HepG2 (cell line): ENCODE measurements around the gene CTDNEP1. TPM values are rescaled to one million over a fixed set of nuclear protein-coding genes. Genes with fewer than 3 reads are reported as not detected.

Experiments used
- HES4 ChIP-seq: sonication (generic); formaldehyde crosslinking; IDR thresholded peaks from 2 replicates; pipeline ENCODE4 v1.9.0; 2021; ENCODE audit warnings: mild to moderate bottlenecking, missing genetic modification reagents, borderline replicate concordance
- HOXD1 ChIP-seq: sonication (generic); formaldehyde crosslinking; IDR thresholded peaks from 2 replicates; pipeline ENCODE4 v1.5.0; 2020; ENCODE audit warnings: missing genetic modification reagents
- KAT8 ChIP-seq: IDR thresholded peaks from 2 replicates; pipeline ENCODE4 v1.6.1; 2016; ENCODE audit warnings: missing genetic modification reagents, missing compliant biosample characterization
- KDM5B ChIP-seq: sonication (generic); formaldehyde crosslinking; IDR thresholded peaks from 2 replicates; pipeline ENCODE4 v1.4.0; 2020; ENCODE audit warnings: missing genetic modification reagents, mild to moderate bottlenecking, borderline replicate concordance
- MAFG ChIP-seq: sonication (generic); formaldehyde crosslinking; IDR thresholded peaks from 2 replicates; pipeline ENCODE4 v1.5.1; 2020; ENCODE audit warnings: mild to moderate bottlenecking, missing genetic modification reagents
- NRL ChIP-seq: sonication (generic); formaldehyde crosslinking; IDR thresholded peaks from 2 replicates; pipeline ENCODE4 v1.5.0; 2020; ENCODE audit warnings: missing genetic modification reagents, mild to moderate bottlenecking, moderate library complexity, borderline replicate concordance
- ONECUT2 ChIP-seq: sonication (generic); formaldehyde crosslinking; IDR thresholded peaks from 2 replicates; pipeline ENCODE4 v1.4.0; 2020; ENCODE audit warnings: missing genetic modification reagents
- PHF8 ChIP-seq: sonication (generic); formaldehyde crosslinking; IDR thresholded peaks from 2 replicates; pipeline ENCODE4 v1.5.0; 2020; ENCODE audit warnings: missing genetic modification reagents
- SATB2 ChIP-seq: sonication (generic); formaldehyde crosslinking; IDR thresholded peaks from 2 replicates; pipeline ENCODE4 v1.5.0; 2020; ENCODE audit warnings: missing genetic modification reagents
- SMAD9 ChIP-seq: sonication (generic); formaldehyde crosslinking; IDR thresholded peaks from 2 replicates; pipeline ENCODE4 v1.5.1; 2020; ENCODE audit warnings: mild to moderate bottlenecking, missing genetic modification reagents
- ZNF251 ChIP-seq: sonication (generic); formaldehyde crosslinking; IDR thresholded peaks from 2 replicates; pipeline ENCODE4 v1.9.0; 2021; ENCODE audit warnings: mild to moderate bottlenecking, missing genetic modification reagents
- ZNF589 ChIP-seq: sonication (generic); formaldehyde crosslinking; conservative IDR thresholded peaks from 2 replicates; pipeline ENCODE4 v1.8.0; 2022; ENCODE audit warnings: mild to moderate bottlenecking, moderate library complexity, missing genetic modification reagents
- ZNF761 ChIP-seq: sonication (generic); formaldehyde crosslinking; conservative IDR thresholded peaks from 2 replicates; pipeline ENCODE4 v1.4.0; 2020; ENCODE audit warnings: mild to moderate bottlenecking, missing genetic modification reagents
- polyA plus RNA-seq, 8 experiments: library from polyadenylated mRNA; depleted of rRNA in 3 of 8; stranded (reverse) in 7 of 8; unstranded in 1 of 8; fragments of >200 nt; fragmentation: Illumina TruSeq in 4 of 8; extraction: Trizol in 4 of 8; gene quantifications; 2 replicates each; pipeline versions ENCODE4 v1.2.1 to v1.2.3, GENCODE V29; 2011 to 2016; ENCODE audit warnings: low read depth in 4 of 8, missing spikeins in 1 of 8, mixed read lengths in 1 of 8; ENCODE audit not compliant: insufficient read depth in 1 of 8
- total RNA-seq, 5 experiments: library from RNA; depleted of rRNA; stranded (reverse); fragments of >200 nt; fragmentation: Illumina TruSeq; extraction: Trizol; gene quantifications; 2 replicates each; pipeline ENCODE4 v1.2.3, GENCODE V29; 2016; ENCODE audit warnings: low read depth in 1 of 5
- TF ChIP-seq, protein P1 (sequence below): fragments of 450-650 bp; IDR thresholded peaks from 2 replicates; pipeline ENCODE4 v1.6.1; 2017
- TF ChIP-seq, protein P2 (sequence below): IDR thresholded peaks from 2 replicates; pipeline ENCODE4 v1.6.1; 2012; ENCODE audit warnings: low read length, improper control_type of control experiment
- TF ChIP-seq, protein P3 (sequence below): sonication (generic); formaldehyde crosslinking; IDR thresholded peaks from 2 replicates; pipeline ENCODE4 v1.8.1; 2023; ENCODE audit warnings: mild to moderate bottlenecking, missing genetic modification reagents, borderline replicate concordance
- TF ChIP-seq, protein P4 (sequence below): sonication (generic); formaldehyde crosslinking; IDR thresholded peaks from one replicate; pipeline ENCODE4 v1.5.1; 2020; ENCODE audit warnings: mild to moderate bottlenecking, missing genetic modification reagents; ENCODE audit errors: not compliant biosample characterization

Gene CTDNEP1
- total and polyA plus RNA-seq, 2 of the 13 experiments (the other 11 are each of a cell fraction or from before 2014, with no cell fraction given): 19.8 to 118 TPM

DNA sequence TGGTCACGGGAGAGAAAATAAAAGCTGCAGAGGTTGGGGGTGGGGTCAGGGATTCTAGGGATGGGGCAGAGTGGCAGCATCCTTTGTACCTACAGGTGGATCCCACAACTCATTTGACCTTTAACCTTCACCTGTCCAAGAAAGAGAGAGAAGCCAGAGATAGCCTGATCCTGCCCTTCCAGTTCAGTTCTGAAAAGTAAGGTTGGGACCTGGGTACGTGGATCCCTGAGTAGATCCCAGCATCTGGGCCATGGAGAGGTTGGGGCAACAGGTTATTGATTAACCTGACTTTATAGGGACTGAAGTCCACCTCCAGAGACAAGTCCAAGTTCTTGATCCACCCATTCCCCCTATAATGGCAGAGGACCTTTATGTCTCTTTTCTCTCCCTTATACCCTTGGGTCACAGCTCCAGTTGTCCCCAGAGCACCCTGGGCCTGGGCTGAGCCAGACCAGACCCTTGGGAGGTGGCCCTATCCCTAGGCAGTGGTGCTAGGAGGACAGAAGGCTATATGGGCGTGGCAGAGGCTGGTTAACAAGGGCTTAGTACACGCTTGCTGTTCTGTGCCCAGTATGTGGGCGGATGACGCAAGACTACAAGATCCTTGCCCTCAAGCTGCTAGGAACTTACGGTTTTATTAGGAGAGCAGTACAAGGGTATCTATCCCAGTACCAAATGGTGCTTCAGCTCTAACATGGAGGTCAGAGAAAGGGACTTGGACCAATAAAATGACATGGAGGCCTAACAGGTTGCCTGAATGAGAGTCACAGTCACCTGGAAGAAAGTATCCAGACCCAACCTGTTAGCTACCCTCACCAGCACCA lies 7.4 kb upstream of the CTDNEP1 start (continued):
- no peak for TF ChIP-seq MAFG (CRISPR knock-in tag)
- TF ChIP-seq HES4 (CRISPR knock-in tag): no peak
- TF ChIP-seq SATB2 (CRISPR knock-in tag): no peak
- no peak for TF ChIP-seq HOXD1
- peak; percentile 54 for TF ChIP-seq ONECUT2
- no peak for TF ChIP-seq ZNF589 (CRISPR knock-in tag)
- TF ChIP-seq, protein P1, sequence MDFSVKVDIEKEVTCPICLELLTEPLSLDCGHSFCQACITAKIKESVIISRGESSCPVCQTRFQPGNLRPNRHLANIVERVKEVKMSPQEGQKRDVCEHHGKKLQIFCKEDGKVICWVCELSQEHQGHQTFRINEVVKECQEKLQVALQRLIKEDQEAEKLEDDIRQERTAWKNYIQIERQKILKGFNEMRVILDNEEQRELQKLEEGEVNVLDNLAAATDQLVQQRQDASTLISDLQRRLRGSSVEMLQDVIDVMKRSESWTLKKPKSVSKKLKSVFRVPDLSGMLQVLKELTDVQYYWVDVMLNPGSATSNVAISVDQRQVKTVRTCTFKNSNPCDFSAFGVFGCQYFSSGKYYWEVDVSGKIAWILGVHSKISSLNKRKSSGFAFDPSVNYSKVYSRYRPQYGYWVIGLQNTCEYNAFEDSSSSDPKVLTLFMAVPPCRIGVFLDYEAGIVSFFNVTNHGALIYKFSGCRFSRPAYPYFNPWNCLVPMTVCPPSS: no peak
- TF ChIP-seq ZNF761 (CRISPR knock-in tag): no peak
- no peak; the same call in 1 of the 2 replicates for TF ChIP-seq NRL (CRISPR knock-in tag)
- no peak for TF ChIP-seq ZNF251 (CRISPR knock-in tag)
- TF ChIP-seq, protein P2, sequence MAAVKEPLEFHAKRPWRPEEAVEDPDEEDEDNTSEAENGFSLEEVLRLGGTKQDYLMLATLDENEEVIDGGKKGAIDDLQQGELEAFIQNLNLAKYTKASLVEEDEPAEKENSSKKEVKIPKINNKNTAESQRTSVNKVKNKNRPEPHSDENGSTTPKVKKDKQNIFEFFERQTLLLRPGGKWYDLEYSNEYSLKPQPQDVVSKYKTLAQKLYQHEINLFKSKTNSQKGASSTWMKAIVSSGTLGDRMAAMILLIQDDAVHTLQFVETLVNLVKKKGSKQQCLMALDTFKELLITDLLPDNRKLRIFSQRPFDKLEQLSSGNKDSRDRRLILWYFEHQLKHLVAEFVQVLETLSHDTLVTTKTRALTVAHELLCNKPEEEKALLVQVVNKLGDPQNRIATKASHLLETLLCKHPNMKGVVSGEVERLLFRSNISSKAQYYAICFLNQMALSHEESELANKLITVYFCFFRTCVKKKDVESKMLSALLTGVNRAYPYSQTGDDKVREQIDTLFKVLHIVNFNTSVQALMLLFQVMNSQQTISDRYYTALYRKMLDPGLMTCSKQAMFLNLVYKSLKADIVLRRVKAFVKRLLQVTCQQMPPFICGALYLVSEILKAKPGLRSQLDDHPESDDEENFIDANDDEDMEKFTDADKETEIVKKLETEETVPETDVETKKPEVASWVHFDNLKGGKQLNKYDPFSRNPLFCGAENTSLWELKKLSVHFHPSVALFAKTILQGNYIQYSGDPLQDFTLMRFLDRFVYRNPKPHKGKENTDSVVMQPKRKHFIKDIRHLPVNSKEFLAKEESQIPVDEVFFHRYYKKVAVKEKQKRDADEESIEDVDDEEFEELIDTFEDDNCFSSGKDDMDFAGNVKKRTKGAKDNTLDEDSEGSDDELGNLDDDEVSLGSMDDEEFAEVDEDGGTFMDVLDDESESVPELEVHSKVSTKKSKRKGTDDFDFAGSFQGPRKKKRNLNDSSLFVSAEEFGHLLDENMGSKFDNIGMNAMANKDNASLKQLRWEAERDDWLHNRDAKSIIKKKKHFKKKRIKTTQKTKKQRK: no peak
- TF ChIP-seq, protein P3, sequence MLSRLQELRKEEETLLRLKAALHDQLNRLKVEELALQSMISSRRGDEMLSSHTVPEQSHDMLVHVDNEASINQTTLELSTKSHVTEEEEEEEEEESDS (CRISPR knock-in tag): no peak
- TF ChIP-seq KAT8 (CRISPR knock-in tag): peak; percentile 35; the same call in 1 of the 2 replicates
- TF ChIP-seq, protein P4, sequence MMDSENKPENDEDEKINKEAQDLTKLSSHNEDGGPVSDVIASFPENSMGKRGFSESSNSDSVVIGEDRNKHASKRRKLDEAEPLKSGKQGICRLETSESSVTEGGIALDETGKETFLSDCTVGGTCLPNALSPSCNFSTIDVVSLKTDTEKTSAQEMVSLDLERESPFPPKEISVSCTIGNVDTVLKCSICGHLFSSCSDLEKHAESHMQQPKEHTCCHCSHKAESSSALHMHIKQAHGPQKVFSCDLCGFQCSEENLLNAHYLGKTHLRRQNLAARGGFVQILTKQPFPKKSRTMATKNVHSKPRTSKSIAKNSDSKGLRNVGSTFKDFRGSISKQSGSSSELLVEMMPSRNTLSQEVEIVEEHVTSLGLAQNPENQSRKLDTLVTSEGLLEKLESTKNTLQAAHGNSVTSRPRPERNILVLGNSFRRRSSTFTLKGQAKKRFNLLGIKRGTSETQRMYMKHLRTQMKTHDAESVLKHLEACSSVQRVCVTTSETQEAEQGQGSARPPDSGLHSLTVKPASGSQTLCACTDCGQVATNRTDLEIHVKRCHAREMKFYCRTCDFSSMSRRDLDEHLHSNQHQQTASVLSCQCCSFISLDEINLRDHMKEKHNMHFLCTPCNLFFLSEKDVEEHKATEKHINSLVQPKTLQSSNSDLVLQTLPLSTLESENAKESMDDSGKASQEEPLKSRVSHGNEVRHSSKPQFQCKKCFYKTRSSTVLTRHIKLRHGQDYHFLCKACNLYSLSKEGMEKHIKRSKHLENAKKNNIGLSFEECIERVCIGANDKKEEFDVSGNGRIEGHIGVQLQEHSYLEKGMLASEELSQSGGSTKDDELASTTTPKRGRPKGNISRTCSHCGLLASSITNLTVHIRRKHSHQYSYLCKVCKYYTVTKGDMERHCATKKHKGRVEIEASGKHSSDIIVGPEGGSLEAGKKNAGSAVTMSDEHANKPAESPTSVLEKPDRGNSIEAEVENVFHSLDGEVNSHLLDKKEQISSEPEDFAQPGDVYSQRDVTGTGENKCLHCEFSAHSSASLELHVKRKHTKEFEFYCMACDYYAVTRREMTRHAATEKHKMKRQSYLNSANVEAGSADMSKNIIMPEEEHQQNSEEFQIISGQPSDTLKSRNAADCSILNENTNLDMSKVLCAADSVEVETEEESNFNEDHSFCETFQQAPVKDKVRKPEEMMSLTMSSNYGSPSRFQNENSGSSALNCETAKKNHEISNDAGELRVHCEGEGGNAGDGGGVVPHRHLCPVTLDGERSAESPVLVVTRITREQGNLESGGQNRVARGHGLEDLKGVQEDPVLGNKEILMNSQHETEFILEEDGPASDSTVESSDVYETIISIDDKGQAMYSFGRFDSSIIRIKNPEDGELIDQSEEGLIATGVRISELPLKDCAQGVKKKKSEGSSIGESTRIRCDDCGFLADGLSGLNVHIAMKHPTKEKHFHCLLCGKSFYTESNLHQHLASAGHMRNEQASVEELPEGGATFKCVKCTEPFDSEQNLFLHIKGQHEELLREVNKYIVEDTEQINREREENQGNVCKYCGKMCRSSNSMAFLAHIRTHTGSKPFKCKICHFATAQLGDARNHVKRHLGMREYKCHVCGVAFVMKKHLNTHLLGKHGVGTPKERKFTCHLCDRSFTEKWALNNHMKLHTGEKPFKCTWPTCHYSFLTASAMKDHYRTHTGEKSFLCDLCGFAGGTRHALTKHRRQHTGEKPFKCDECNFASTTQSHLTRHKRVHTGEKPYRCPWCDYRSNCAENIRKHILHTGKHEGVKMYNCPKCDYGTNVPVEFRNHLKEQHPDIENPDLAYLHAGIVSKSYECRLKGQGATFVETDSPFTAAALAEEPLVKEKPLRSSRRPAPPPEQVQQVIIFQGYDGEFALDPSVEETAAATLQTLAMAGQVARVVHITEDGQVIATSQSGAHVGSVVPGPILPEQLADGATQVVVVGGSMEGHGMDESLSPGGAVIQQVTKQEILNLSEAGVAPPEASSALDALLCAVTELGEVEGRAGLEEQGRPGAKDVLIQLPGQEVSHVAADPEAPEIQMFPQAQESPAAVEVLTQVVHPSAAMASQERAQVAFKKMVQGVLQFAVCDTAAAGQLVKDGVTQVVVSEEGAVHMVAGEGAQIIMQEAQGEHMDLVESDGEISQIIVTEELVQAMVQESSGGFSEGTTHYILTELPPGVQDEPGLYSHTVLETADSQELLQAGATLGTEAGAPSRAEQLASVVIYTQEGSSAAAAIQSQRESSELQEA (CRISPR knock-in tag): peak; percentile 51
- TF ChIP-seq SMAD9 (CRISPR knock-in tag): no peak
- TF ChIP-seq PHF8 (CRISPR knock-in tag): no peak
- peak; percentile 84; the same call in 1 of the 2 replicates for TF ChIP-seq KDM5B
